Mucosa of gallbladder (tissue), 1 donor: ENCODE data around the gene MYL6. TPM values are rescaled to one million over a fixed set of nuclear protein-coding genes. Genes with fewer than 3 reads are reported as not detected.

ENCODE experiments used
- DNase-seq: peaks from one replicate; pipeline ENCODE4 v3.0.0-alpha.2; 2020; ENCODE audit warnings: low spot score
- total RNA-seq: library from RNA; stranded (reverse); gene quantifications from one replicate; pipeline ENCODE4 v1.2.1, GENCODE V29; 2021
- donor health status: DM: no; HTN: no; CAD: no.

The MYL6 gene
- total RNA-seq, 1 donor from 2014 or later, result 1,918 TPM

DNA sequence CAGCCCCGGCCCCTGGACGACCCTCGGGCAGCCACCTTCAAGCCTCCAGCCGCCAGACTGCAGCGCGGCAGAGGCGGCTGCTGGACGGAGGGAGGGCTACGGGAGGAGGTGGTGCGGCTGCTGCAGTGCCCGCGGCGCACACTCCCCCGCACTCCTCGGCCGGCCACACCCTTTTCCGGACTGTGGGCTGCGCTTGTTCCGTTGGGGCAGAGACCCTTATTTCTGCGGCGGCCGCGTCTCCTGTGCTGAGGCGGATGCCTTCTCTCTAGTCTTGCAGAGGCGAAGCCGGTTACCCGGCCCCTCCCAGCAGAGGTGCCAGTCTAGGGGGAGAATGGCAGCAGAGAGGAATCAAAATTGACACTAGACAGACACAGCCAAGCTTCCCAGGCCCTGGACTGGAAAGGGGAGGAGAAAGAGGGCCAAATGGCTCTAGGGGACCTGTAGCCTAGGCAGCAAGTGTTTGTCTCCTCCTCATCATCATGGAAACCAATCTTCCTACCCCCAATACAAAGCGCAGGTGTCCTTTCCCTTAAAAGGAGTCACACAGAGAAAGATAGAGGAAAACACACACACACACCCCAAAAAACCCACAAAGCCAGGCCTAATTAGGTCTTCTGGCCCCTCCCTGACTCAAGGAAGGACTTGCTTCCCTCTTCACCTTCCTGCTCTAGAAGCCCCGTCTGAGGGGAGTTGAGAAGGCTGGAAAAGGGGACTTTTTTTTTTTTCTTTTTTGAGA, 28.8 kb upstream of the MYL6 start:
- DNase-seq, result peak; percentile 47

DNA sequence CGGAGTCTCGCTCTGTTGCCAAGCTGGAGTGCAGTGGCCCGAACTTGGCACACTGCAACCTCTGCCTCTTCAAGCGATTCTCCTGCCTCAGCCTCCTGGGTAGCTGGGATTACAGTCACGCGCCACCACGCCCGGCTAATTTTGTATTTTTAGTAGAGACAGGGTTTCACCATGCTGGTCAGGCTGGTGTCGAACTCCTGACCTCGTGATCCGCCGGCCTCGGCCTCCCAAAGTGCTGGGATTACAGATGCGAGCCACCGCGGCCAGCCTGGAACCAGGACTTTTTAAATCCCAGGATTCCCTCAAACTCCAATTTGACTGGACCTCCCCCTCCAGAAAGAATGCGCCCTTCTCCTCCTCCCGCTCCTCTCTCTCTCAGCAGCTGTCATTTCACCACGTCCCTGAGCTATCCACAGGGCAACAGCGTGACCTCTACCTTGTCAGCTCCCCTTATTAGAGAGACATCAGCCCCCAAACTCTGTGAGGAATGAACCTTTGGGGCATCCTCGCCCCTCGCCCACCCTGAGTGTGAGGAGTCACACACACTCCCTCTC, 28.1 kb upstream of the MYL6 start:
- DNase-seq, result no peak

DNA sequence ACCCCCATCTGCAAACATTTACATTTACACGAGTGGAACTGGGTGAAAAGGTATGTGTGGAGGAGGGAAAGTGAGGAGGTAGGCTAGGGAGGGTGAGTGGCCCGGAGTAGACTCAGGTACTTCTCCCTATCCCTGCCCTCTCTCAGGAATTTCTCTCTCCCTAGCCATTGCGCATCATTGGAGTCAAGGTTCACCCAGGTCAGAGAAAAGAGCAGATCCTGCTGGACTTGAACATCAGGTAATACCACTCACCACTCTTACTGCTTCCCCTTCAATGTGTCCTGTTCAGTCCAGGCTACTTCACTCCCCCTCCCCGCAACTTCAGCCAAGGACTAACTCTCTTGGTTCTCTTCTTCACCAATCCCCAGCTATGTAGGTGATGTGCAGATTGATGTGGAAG, 27.3 kb upstream of the MYL6 start:
- no peak for DNase-seq

DNA sequence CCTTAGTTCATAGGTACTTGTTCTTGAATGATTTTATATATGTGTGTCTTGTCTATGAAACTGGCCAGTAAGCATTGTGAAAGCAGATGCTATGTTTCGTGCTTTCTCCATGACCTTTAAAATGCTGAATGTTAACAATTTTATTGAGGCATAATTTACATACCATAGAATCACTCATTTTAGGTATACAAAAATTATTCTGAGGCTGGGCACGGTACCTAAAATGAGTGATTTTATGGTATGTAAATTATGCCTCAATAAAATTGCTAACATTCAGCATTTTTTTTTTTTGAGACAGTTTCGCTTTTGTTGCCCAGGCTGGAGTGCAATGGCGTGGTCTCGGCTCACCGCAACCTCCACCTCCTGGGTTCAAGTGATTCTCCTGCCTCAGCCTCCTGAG, 23.3 kb upstream of the MYL6 start:
- DNase-seq, result no peak

DNA sequence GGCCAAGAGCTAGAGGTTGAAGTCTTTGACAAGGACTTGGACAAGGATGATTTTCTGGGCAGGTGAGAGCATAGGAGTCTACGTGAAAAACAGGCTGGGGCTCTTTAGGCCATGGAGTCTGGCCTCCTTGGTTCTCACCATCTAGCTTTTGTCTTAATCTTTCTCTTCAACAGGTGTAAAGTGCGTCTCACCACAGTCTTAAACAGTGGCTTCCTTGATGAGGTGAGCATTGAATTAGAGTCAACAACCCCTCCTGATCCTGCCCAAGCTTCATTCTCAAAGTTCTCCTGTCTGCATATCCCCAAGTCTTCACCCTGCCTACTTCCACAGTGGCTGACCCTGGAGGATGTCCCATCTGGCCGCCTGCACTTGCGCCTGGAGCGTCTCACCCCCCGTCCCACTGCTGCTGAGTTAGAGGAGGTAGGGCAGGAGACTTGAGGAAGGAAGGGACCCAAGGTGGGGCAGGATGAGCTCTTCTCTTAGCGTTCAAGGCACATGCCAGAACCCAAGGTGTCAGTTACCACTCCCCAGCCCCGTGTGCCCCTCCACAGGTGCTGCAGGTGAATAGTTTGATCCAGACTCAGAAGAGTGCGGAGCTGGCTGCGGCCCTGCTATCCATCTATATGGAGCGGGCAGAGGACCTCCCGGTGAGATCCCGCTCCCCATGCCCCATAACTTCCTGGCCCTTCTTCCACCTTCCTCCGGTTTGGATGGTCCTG, 20.1 kb upstream of the MYL6 start:
- DNase-seq, result no peak

DNA sequence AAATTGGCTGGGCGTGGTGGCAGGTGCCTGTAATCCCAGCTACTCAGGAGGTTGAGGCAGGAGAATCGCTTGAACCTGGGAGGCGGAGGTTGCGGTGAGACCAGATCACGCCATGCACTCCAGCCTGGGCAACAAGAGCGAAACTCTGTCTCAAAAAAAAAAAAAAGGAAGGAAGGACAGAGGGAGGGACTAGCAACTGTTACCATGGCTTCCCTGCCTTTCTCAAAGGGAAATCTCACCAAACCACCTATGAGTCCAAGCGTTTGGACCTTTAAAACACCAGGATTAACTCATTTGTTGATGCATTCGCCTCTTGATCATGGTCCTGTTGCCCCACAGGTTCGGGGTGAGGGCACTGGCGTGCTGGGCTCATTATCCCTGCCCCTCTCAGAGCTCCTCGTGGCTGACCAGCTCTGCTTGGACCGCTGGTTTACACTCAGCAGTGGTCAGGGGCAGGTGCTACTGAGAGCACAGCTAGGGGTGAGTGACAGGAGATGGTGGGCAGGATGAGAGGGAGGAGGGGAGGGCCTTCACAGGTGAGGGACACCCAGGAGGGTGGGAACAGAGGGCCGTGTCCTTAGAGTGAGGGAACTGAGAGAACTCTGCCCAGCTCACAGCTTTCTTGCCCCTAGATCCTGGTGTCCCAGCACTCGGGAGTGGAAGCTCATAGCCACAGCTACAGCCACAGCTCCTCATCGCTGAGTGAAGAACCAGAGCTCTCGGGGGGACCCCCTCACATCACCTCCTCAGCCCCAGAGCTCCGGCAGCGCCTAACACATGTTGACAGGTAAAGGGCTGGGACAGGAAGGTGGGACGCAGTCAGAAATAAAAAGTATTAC, 16.0 kb upstream of the MYL6 start:
- no peak for DNase-seq

DNA sequence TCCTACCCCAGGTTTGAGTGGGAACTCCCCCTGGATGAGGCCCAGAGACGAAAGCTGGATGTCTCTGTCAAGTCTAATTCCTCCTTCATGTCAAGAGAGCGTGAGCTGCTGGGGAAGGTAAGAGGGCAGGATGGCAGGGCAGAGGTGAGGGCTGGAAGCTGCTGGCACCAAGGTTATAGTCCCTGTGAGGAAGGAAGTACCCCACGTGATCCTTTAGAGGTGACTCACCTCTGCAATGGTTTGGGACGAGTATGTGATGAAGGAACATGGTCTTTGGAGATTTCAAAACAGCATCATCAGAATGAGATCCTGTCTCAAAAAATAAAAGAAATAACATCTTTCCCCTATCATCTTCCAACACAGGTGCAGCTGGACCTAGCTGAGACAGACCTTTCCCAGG, 14.9 kb upstream of the MYL6 start:
- DNase-seq, result no peak

DNA sequence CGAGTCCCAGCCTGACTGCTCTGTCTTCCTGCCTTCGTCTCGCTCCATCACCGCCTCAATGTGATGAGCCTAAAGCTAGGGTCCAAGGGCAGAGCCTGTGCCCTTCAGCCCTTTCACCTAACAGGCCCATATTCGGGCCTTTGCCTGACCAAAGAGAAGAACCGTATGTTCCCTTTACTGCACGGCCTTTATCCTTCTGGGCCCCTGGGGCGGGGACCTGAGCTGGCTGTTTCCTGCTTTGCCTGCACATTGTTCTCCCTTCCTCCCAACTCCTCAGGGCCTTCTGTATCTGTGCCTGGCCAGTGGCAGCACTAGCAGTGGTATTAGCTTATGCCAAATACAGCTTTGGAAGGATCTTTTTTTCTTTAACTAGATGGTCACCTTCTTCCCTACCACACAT, 14.3 kb upstream of the MYL6 start:
- no peak for DNase-seq

DNA sequence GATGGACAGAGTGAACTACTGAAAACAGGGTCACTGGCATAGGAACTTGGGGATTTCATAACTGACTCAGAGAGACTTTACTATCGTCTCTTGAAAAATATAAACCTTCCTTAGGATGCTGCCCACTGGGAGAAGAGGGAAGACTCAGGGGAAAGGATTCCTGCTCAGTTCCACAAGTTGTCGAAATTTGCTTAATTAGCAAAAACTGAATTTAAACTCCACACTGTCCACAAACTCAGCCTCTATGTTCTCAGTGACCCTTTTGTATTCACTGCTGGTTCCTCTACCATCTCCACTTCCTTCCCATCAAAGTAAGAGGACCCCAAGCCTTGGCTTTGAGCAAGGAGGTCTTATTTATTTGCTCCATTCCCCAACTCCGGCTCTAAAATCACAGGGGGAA, 12.9 kb upstream of the MYL6 start:
- no peak for DNase-seq

DNA sequence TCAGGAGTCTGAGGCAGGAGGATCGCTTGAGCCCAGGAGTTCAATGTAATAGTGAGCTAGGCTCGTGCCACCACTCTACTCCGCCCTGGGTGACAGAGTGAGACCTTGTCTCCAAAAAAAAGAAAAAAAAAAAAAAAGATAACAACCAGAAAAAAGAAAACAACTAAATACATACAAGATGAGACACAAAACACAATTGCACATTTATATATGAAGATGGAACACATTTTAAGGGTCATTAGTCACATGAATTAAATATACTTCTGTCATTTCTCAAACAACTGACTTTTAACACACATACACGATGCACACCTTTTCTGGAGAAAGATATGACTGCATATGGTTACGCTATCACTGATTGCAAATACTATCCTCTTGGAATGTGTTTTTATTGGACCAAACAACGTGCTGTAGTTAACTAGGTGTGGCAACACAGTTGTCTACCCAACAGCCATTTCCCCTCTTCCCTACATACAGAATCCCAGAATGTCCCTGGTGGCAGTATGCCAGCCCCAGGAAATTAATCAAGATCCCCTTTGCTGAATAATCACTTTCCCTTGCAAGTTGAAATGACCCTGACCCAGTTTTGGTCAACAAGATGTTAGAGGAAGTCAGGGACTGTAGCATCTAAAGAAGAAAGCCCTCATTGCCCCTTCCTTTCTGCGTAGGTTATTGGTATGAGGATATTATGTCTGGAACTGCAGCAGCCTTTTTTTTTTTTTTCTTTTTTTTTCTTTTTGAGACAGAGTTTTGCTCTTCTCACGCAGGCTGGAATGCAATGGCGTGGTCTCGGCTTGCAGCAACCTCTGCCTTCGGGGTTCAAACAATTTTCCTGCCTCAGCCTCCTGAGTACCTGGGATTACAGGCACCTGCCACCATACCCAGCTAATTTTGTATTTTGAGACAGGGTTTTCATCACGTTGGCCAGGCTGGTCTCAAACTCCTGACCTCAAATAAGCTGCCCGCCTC, 11.4 kb upstream of the MYL6 start:
- no peak for DNase-seq

DNA sequence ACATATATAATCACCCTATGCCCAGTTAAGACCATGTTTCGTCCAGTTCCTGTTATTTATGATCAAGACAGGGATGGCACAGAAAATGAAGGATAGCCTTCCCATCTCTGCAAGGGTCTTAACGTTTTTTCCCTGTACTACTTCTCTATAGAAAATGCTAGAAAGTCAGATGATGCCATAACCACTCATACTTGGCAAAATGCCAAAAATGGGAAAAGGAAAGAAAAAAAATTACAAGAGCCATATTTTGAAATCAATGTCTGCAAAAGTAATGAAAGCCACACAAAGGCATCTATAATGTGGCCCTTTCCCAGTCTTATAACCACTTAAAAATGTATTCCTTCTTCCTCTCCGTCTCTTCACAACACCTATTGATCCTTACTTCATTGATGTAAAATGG, 7.6 kb upstream of the MYL6 start:
- no peak for DNase-seq

DNA sequence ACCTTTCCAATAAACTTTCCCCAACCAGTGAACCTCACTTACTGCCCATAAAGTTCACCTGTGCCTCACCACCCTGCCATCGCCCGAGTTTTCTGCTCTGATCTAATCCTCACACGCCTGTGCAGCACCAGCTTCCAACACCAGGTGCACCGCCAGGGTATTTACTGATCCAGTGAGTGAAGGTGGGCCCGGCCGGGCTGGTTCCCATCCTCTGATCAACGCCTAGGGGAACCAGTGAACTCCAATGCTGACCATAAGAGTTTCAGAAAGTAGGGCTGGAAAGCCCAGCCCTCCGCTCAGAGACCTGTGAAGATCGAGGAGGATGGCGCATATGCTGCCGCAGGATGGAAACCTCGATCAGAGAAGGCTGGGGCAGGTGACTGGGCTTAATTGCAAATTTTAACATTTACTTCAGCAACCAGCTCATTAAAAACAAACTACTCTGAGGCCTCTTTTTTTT, 6.5 kb upstream of the MYL6 start:
- DNase-seq, result peak; percentile 41

DNA sequence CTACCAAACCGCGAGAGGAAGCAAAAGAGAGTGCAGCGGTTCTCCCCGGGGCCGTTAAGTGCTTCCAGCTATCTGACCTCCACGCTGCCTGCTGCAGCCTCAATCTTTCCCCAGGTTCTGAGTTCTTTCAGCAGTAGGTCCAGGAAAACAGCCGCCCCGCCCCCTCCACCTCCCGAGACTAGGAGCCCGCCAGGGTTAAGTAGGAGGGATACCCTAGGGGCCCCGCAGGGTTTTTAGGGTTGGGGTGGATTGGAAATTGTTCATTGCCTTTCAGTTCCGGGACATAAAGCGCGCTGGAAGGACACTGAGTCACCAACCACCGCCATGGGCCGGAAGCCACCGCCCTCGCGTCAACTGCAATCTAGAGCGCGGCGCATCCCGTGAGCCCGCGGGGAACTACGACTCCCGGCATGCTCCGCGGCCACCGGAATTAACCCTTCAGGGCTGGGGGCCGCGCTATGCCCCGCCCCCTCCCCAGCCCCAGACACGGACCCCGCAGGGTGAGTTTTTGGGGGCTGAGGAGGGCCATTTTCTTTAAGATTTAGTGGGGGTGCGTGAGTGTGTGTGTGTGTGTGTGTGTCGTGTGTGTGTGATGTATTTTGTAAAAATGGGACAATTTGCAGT, 5.9 kb upstream of the MYL6 start, which contains the start of gene MYL6B:
Gene MYL6B (plus strand): TSS at position 456 of the 624 bp plus-strand sequence. CDS start 1,332 bp downstream, outside the sequence.
- peak; percentile 94 for DNase-seq

DNA sequence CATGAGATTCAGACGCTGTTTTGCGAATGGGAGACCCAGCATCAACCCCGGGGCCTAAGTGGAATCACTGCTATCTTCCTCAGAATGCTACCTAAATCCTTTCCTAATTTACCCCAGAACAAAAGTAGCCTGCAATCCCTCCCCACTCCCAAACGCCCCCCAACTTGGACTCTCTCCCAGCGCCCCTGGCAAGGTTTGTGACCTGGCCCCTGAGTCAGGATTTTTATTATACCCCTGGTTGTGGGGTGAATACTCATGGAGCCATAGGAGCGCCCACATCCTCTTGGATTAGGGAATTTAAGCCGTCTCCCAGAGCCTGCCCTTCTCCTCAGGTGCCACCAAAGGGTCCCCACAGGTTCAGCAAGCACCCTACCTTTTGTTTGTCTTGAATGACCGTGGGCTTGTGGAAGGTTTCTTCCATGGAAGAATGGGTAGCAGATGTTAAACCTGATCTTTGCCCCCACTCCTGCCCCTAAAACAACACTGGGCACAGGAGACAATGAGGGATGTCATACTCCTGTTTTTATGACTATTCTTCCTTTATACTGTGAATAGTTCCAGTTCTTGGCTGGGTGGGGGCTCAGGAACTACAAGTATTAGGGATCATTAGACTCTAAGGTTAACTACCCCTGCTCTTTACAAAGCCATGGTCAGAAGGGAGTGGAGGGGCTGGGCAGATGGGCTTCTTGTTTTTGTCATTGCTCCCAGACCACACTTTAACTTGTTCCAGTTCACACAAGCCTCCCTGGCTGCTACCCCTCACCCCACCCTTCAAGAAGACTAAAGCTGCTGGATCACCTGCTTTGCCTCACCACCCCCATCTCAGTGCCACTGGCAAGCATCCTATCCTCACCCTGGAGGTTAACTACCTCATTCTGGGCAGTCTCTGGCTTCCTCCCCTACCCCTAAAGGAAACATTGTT, 5.1 kb upstream of the MYL6 start:
- no peak for DNase-seq

DNA sequence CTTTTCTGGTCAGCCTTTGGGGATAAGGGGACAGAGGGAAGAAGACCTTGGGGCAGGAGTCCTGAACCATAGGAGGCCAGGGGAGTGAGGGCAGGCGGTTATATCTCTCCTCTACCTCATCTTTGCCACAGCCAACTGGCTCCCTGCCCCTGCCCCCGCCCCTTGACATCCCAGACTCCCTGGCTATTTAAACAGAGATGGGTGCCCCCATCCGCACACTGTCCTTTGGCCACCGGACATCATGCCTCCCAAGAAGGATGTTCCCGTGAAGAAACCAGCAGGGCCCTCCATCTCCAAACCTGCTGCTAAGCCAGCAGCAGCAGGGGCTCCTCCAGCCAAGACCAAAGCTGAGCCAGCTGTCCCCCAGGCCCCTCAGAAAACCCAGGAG, 4.5 kb upstream of the MYL6 start:
- DNase-seq, result no peak

DNA sequence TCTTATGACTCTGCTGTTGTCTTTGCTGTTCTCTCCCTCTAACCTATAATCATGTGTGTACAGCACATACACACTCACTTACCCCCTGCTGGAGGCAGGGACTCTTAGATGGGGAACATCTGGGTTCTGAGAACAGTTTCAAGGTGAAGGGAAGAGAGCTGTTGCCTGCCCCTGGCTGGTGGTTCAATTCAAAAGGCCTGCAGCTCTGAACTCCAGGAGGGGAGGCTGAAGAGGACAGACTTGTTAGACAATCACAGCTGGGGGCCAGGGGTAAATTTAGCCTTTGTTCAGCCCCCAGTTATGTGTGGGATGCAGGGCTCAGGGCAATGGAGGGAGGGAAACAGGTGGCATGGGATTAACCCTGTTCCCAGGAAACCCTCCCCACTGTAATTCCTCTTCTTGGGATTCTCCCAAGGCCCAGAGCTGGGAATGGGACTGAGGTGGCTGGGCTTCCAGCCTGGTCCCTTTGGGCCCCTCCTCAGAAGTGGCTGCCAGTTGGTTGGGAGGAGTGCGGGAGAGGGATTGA, 3.9 kb upstream of the MYL6 start:
- DNase-seq, result no peak

DNA sequence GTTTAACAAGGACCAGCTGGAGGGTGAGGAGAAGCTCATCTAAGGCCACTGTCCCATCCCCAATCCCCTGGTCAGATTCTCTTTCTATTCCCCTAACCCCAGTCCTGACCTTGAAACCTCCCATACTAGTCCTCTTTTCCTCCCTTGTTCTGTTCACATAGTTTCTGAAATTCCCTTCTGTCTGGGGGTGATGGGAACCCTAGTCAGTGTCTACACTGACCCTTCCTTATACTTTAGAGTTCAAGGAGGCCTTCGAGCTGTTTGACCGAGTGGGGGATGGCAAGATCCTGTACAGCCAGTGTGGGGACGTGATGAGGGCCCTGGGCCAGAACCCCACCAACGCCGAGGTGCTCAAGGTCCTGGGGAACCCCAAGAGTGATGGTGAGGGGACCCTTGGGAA, 3.3 kb upstream of the MYL6 start:
- no peak for DNase-seq

DNA sequence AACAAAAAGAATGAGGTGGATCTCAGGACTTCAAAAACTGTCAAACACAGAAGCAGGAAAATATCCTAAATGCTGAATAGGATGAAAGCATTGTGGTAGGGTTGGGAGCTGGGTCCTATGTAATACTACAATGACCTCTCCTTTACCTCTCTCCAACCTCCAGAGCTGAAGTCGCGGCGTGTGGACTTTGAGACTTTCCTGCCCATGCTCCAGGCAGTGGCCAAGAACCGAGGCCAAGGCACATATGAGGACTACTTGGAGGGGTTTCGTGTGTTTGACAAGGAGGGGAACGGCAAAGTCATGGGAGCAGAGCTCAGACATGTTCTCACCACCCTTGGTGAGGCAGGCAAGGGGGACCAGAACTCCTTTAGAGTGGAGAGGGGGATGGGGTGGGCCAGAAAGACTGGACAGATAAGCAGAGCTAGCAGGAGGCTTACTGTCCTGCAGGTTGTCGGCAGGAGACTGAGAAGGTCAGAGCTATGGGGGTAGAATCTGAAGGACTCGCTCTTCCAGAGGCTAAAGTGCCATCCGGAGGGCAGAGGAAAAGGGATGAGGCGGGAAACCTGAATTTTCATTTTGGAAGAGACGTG, 2.8 kb upstream of the MYL6 start:
- no peak for DNase-seq
